ENCODE measurements around the gene GDF10.

DNA sequence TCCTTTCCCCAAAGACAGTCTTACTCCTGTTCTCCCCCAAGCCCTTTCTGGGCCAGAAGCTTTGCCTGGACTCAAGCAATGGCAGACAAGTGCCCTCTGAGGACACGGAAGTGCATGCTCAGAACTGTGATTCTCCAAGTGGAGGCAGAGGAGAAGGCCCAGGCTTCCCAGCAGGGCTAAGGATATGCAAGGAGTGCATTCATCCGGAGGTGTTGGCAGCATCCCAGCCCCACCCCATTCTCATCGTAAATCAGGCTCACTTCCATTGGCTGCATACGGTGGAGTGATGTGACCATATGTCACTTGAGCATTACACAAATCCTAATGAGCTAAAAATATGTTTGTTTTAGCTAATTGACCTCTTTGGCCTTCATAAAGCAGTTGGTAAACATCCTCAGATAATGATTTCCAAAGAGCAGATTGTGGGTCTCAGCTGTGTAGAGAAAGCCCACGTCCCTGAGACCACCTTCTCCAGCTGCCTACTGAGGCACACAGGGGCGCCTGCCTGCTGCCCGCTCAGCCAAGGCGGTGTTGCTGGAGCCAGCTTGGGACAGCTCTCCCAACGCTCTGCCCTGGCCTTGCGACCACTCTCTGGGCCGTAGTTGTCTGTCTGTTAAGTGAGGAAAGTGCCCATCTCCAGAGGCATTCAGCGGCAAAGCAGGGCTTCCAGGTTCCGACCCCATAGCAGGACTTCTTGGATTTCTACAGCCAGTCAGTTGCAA lies 46.7 kb downstream of the GDF10 start:
- TF ChIP-seq, protein P1, sequence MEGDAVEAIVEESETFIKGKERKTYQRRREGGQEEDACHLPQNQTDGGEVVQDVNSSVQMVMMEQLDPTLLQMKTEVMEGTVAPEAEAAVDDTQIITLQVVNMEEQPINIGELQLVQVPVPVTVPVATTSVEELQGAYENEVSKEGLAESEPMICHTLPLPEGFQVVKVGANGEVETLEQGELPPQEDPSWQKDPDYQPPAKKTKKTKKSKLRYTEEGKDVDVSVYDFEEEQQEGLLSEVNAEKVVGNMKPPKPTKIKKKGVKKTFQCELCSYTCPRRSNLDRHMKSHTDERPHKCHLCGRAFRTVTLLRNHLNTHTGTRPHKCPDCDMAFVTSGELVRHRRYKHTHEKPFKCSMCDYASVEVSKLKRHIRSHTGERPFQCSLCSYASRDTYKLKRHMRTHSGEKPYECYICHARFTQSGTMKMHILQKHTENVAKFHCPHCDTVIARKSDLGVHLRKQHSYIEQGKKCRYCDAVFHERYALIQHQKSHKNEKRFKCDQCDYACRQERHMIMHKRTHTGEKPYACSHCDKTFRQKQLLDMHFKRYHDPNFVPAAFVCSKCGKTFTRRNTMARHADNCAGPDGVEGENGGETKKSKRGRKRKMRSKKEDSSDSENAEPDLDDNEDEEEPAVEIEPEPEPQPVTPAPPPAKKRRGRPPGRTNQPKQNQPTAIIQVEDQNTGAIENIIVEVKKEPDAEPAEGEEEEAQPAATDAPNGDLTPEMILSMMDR (IDR thresholded peaks at IDR 0.05; ENCODE audit: borderline replicate concordance, extremely low read depth, low read length, poor library complexity, severe bottlenecking) = no peak
- no peak for TF ChIP-seq EZH2 (IDR thresholded peaks at IDR 0.05; ENCODE audit: borderline replicate concordance, low read depth, low read length, severe bottlenecking)

All from DND-41 (cell line).